Measurements from ENCODE around the gene CHMP1B. TPM values are rescaled to one million over a fixed set of nuclear protein-coding genes. Genes with fewer than 3 reads are reported as not detected.

CHMP1B gene
- total RNA-seq, 4 donors from 2014 or later: 75.4 to 99.5 (median 85.9) TPM

- H3K36me3 ChIP-seq: no peaks in the 10 kb centered on the region
- WGBS, 2 donors: 97% methylated on average over 12 of the region's 12 CpGs
- no peak for DNase-seq
- intact Hi-C loops (cut with DNase I): no loop called here
- no peaks in the 10 kb centered on the region for H3K9me3 ChIP-seq
- no peak overlapping the region for H3K27ac ChIP-seq
- peaks cover 11 to 37% of the 10 kb centered on the region in 2 donors for H3K4me1 ChIP-seq
- no peak for TF ChIP-seq POLR2A (IDR thresholded peaks at IDR 0.05)
- TF ChIP-seq, protein P1, sequence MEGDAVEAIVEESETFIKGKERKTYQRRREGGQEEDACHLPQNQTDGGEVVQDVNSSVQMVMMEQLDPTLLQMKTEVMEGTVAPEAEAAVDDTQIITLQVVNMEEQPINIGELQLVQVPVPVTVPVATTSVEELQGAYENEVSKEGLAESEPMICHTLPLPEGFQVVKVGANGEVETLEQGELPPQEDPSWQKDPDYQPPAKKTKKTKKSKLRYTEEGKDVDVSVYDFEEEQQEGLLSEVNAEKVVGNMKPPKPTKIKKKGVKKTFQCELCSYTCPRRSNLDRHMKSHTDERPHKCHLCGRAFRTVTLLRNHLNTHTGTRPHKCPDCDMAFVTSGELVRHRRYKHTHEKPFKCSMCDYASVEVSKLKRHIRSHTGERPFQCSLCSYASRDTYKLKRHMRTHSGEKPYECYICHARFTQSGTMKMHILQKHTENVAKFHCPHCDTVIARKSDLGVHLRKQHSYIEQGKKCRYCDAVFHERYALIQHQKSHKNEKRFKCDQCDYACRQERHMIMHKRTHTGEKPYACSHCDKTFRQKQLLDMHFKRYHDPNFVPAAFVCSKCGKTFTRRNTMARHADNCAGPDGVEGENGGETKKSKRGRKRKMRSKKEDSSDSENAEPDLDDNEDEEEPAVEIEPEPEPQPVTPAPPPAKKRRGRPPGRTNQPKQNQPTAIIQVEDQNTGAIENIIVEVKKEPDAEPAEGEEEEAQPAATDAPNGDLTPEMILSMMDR (IDR thresholded peaks at IDR 0.05): no peak
- no peak overlapping the region for H3K4me3 ChIP-seq (replicated peaks in 1 of 3)
- no peaks in the 10 kb centered on the region for H3K27me3 ChIP-seq
These were observed 13.9 kb downstream of the CHMP1B start for GRCh38 chr18:11865071-11865470.

- 69 to 85% methylated on average over 8 to 10 of the region's 10 CpGs for WGBS, 2 donors
- TF ChIP-seq, protein P1 (IDR thresholded peaks at IDR 0.05): no peak
- TF ChIP-seq POLR2A (IDR thresholded peaks at IDR 0.05): no peak
- H3K4me1 ChIP-seq: peaks cover 7 to 25% of the 10 kb centered on the region in 2 donors
- H3K9me3 ChIP-seq: no peaks in the 10 kb centered on the region
- H3K27me3 ChIP-seq: no peaks in the 10 kb centered on the region
- H3K27ac ChIP-seq: no peak overlapping the region
- DNase-seq: no peak
- intact Hi-C loops (cut with DNase I): no loop called here
- no peaks in the 10 kb centered on the region for H3K36me3 ChIP-seq
- no peak overlapping the region for H3K4me3 ChIP-seq (replicated peaks in 1 of 3)
These were observed 15.1 kb downstream of the CHMP1B start for GRCh38 chr18:11866329-11866728.

GRCh38 chr18:11866764-11867163 is 15.6 kb downstream of the CHMP1B start:
- 65 to 91% methylated on average over 4 to 5 of the region's 5 CpGs for WGBS, 2 donors
- Histone ChIP-seq H3K9me3 (no peaks in the 10 kb centered on the region), H3K27ac (no peak overlapping the region), H3K4me1 (peaks cover 4 to 20% of the 10 kb centered on the region in 2 donors), H3K4me3 (replicated peaks in 1 of 3) (no peak overlapping the region), H3K27me3 (no peaks in the 10 kb centered on the region), H3K36me3 (no peaks in the 10 kb centered on the region)
- TF ChIP-seq, protein P1 (IDR thresholded peaks at IDR 0.05): no peak
- TF ChIP-seq POLR2A (IDR thresholded peaks at IDR 0.05): no peak
- DNase-seq: no peak
- intact Hi-C loops (cut with DNase I): no loop called here

DNA sequence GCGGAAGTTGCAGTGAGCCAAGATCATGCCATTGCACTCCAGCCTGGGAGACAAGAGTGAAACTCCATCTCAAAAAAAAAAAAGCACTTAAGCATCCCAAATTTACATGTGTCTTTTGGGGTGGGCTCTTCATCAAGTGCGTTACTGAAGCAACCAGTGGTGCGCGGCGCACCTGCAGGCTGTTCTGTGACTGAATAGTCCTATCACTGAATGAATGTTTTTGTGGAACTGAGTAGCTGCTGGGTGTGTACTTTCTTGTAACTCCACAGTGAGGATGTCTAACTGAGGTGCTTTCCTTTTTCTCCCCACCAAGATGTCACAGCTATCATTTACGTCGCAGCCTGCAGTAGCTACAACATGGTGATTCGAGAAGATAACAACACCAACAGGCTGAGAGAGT is 17.0 kb downstream of the CHMP1B start:
- Histone ChIP-seq H3K4me3 (replicated peaks in 1 of 3) (no peak overlapping the region), H3K9me3 (no peaks in the 10 kb centered on the region), H3K27me3 (no peaks in the 10 kb centered on the region), H3K27ac (no peak overlapping the region), H3K4me1 (peaks cover 0 to 7% of the 10 kb centered on the region in 2 donors), H3K36me3 (no peaks in the 10 kb centered on the region)
- TF ChIP-seq POLR2A (IDR thresholded peaks at IDR 0.05): no peak
- TF ChIP-seq, protein P1 (IDR thresholded peaks at IDR 0.05): no peak
- intact Hi-C loops (cut with DNase I): no loop called here
- WGBS, 2 donors: 92 to 98% methylated on average over 8 of the region's 8 CpGs
- no peak for DNase-seq

DNA sequence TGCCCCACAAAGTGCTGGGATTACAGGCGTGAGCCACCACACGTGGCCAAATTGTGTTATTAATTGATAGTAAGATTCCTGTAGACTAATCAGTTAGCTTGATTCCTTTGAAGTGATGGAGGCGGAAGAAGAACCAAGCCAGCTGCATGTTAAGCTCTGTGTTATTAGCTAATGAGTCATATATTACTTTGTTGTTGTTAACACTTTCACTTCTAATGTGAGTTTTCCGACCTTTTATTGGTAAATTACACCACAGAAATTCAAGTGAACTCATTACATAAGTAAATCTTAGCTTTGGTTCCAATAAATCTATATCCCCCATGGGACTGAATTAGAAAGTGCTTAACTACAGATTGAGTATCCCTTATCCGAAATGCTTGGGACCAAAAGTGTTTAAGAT is 20.3 kb downstream of the CHMP1B start:
- Histone ChIP-seq H3K9me3 (no peaks in the 10 kb centered on the region), H3K4me1 (no peaks in the 10 kb centered on the region), H3K27me3 (no peaks in the 10 kb centered on the region), H3K4me3 (replicated peaks in 1 of 3) (no peak overlapping the region), H3K36me3 (no peaks in the 10 kb centered on the region), H3K27ac (no peak overlapping the region)
- TF ChIP-seq POLR2A (IDR thresholded peaks at IDR 0.05): no peak
- TF ChIP-seq, protein P1 (IDR thresholded peaks at IDR 0.05): no peak
- intact Hi-C loops (cut with DNase I): loop anchor here (10.0 kb wide), 1 partner anchor 137 kb away; no protein-coding TSS in a partner anchor
- DNase-seq: no peak
- 80 to 85% methylated on average over 5 of the region's 5 CpGs for WGBS, 2 donors
